ENCODE measurements around the gene BMP7. TPM values are rescaled to one million over a fixed set of nuclear protein-coding genes. Genes with fewer than 3 reads are reported as not detected.
"Not testable (repeated sequence)": the region's sequence is repeated elsewhere in the genome, so short reads cannot be mapped to it uniquely, and the experiment has no call there.

Gene BMP7
- total RNA-seq, 4 donors from 2014 or later = 19.2 to 39.2 (median 28.2) TPM

DNA sequence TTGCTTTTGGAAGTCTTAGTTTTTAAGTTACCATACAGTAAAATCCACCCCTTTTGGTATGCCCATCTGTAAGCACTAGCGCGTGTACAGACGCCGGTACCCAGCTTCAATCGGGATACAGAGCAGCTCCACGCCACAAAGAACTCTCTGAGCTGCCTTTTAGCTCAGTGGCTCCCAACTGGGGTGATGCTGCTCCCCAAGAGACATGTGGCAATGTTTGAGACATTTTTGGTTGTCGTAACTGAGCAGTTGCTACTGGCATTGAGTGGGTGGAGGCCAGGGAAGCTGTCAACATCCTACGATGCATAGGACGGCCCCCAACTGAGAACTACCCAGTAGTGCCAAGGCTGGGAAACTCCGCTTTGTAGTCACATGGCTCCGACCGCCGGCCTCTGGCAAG, 73.3 kb downstream of the BMP7 start:
- DNase-seq (ENCODE audit: low spot score in 2 of 2) = peak in 1 of 2 donors; percentile 49
- Histone ChIP-seq H3K27ac (no peak overlapping the region), H3K4me1 (peaks cover 12% of the 10 kb centered on the region), H3K9me3 (no peaks in the 10 kb centered on the region), H3K4me3 (no peak overlapping the region), H3K36me3 (no peaks in the 10 kb centered on the region), H3K27me3 (no peaks in the 10 kb centered on the region)
- WGBS = 92% methylated on average over 13 of the region's 13 CpGs
- TF ChIP-seq, protein P1, sequence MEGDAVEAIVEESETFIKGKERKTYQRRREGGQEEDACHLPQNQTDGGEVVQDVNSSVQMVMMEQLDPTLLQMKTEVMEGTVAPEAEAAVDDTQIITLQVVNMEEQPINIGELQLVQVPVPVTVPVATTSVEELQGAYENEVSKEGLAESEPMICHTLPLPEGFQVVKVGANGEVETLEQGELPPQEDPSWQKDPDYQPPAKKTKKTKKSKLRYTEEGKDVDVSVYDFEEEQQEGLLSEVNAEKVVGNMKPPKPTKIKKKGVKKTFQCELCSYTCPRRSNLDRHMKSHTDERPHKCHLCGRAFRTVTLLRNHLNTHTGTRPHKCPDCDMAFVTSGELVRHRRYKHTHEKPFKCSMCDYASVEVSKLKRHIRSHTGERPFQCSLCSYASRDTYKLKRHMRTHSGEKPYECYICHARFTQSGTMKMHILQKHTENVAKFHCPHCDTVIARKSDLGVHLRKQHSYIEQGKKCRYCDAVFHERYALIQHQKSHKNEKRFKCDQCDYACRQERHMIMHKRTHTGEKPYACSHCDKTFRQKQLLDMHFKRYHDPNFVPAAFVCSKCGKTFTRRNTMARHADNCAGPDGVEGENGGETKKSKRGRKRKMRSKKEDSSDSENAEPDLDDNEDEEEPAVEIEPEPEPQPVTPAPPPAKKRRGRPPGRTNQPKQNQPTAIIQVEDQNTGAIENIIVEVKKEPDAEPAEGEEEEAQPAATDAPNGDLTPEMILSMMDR (IDR thresholded peaks at IDR 0.05) = no peak
- no peak for TF ChIP-seq EP300 (IDR thresholded peaks at IDR 0.05)
- no peak for TF ChIP-seq POLR2A (IDR thresholded peaks at IDR 0.05)
- no peak for TF ChIP-seq POLR2AphosphoS5 (IDR thresholded peaks at IDR 0.05)

DNA sequence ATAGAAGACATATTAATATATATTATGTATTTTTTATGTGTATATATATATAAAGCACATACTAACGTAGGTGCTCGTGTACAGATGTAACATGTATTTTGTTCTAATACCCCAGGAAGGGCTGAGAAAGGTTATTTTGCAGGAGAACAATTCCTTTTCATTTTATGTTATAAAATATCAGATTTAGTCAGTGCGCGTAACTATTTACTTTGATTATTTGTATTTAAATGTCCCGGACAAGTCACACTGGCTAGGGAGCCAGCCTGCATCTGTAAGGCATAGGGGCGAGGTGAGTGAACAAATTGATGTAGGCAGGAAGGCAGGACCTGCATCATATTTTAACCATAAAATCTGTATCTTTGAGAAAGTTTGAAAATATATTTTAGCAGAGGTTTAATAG, 74.1 kb downstream of the BMP7 start:
- H3K27ac ChIP-seq = no peak overlapping the region
- no peaks in the 10 kb centered on the region for H3K9me3 ChIP-seq
- 95% methylated on average over 6 of the region's 6 CpGs for WGBS
- H3K4me1 ChIP-seq = peaks cover 12% of the 10 kb centered on the region
- H3K36me3 ChIP-seq = no peaks in the 10 kb centered on the region
- H3K27me3 ChIP-seq = no peaks in the 10 kb centered on the region
- no peak overlapping the region for H3K4me3 ChIP-seq
- TF ChIP-seq, protein P1 (IDR thresholded peaks at IDR 0.05) = no peak
- TF ChIP-seq POLR2A (IDR thresholded peaks at IDR 0.05) (no peak), EP300 (IDR thresholded peaks at IDR 0.05) (no peak), POLR2AphosphoS5 (IDR thresholded peaks at IDR 0.05) (no peak)
- no peak for DNase-seq (ENCODE audit: low spot score in 2 of 2)

- WGBS = 92% methylated on average over 8 of the region's 8 CpGs
- not testable (repeated sequence) for H3K36me3 ChIP-seq, H3K27me3 ChIP-seq
These were observed 75.2 kb downstream of the BMP7 start for GRCh38 chr20:57191265-57191638.

DNA sequence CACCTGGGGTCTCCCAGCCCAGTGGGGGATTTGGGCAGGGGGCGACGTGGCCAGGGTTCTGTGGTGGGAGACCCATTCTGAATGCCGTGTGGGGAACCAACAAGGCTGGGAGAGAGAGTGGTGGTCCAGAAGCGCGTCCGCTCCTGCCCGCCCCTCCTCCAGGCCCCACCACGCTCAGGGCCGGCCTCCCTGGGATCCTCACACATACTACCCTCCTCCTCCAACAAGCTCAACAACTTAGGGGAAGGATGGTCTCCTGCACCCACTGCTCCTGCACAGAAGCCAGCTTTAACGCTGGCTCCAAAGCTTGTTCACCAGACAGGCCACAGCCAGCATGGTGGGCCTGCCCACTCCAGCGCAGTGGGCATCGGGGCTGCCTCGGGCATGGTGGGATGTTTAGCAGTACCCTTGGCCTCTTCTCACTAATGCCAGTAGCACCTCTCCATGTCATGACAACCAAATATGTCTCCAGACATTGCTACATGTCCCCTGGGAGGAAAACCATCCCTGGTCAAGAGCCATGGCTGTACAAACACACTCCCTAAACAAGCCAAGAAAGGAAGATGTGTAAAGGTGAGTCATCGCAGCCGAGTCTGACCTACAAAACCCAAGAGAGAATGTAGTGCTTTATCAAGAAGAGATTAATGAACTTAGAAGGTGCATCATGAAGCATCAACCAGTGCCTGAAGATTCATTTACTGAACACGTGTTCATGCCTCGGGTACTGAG, 75.7 kb downstream of the BMP7 start:
- TF ChIP-seq POLR2AphosphoS5 (IDR thresholded peaks at IDR 0.05) = no peak
- TF ChIP-seq POLR2A (IDR thresholded peaks at IDR 0.05) = no peak
- TF ChIP-seq EP300 (IDR thresholded peaks at IDR 0.05) = no peak
- TF ChIP-seq, protein P1 (IDR thresholded peaks at IDR 0.05) = no peak
- DNase-seq (ENCODE audit: low spot score in 2 of 2) = no peak
- Histone ChIP-seq H3K9me3 (no peaks in the 10 kb centered on the region), H3K27me3 (no peaks in the 10 kb centered on the region), H3K4me3 (no peak overlapping the region), H3K27ac (no peak overlapping the region), H3K36me3 (no peaks in the 10 kb centered on the region), H3K4me1 (peaks cover 7% of the 10 kb centered on the region)
- 93% methylated on average over 17 of the region's 17 CpGs for WGBS

More at GRCh38 chr20:57191265-57191638, 75.2 kb downstream of the BMP7 start:
- H3K9me3 ChIP-seq; DNase-seq (ENCODE audit: low spot score in 2 of 2); H3K4me3 ChIP-seq; H3K27ac ChIP-seq: not testable (repeated sequence)
- H3K4me1 ChIP-seq = peaks cover 12% of the 10 kb centered on the region

DNA sequence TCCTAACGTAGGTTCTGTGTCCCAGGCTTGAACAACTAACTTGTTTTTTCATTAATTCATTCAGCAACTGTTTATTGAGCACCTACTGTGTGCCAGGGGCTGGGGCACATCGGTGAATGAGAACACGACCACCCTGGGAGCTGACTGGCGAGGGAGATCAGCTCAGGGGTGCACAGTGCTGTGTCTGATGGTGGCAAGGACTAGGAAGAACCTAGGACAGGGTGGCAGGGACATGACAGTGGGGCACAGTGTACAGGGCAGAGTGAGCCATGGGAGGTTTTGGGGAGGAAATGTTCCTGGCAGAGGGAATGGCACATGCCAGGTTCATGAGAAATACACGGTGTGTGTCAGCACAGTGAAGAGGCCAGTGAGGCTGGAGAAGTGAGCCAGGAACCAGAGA, 76.7 kb downstream of the BMP7 start:
- no peaks in the 10 kb centered on the region for H3K9me3 ChIP-seq
- no peak overlapping the region for H3K27ac ChIP-seq
- no peak for TF ChIP-seq POLR2A (IDR thresholded peaks at IDR 0.05)
- TF ChIP-seq EP300 (IDR thresholded peaks at IDR 0.05) = no peak
- TF ChIP-seq POLR2AphosphoS5 (IDR thresholded peaks at IDR 0.05) = no peak
- TF ChIP-seq, protein P1 (IDR thresholded peaks at IDR 0.05) = no peak
- H3K36me3 ChIP-seq = no peaks in the 10 kb centered on the region
- no peak overlapping the region for H3K4me3 ChIP-seq
- H3K4me1 ChIP-seq = peaks cover 2% of the 10 kb centered on the region
- H3K27me3 ChIP-seq = no peaks in the 10 kb centered on the region
- no peak for DNase-seq (ENCODE audit: low spot score in 2 of 2)
- 91% methylated on average over 5 of the region's 5 CpGs for WGBS
